GM21576 (cell line): ENCODE results near the gene STON1.
"Not testable (repeated sequence)": the region's sequence is repeated elsewhere in the genome, so short reads cannot be mapped to it uniquely, and the experiment has no call there.

Experiments used
- ATAC-seq: cut with Tn5 transposase; IDR thresholded peaks from one replicate; pipeline ENCODE4 v1.9.1; 2021; ENCODE audit warnings: mild to moderate bottlenecking, moderate library complexity; ENCODE audit not compliant: unreplicated experiment

The STON1 gene

DNA sequence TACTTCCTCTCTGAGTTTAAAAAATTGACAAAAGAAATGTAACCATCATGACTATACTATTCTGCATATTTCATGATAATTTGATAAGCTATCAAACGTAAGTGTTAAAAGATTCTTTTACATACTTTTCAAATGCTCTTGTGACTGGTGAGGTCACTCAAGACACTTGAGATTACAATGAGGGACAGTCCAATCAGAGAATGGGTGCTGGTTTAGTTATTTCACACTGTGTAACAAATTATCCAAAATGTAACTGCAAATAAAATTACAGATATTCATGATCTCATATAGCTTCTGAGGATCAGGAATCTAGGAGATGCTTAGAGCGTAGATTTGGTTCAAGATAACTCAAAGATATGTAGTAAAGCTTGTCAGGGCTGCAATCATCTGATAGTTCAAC, 83.3 kb downstream of the STON1 start:
- no peak for ATAC-seq

DNA sequence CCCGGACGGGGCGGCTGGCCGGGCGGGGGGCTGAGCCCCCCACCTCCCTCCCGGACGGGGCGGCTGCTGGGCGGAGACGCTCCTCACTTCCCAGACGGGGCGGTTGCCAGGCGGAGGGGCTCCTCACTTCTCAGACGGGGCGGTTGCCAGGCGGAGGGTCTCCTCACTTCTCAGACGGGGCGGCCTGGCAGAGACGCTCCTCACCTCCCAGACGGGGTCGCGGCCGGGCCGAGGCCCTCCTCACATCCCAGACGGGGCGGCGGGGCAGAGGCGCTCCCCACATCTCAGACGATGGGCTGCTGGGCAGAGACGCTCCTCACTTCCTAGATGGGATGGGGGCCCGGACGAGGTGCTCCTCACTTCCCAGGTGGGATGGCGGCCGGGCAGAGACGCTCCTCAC, 84.6 kb downstream of the STON1 start:
- not testable (repeated sequence) for ATAC-seq

DNA sequence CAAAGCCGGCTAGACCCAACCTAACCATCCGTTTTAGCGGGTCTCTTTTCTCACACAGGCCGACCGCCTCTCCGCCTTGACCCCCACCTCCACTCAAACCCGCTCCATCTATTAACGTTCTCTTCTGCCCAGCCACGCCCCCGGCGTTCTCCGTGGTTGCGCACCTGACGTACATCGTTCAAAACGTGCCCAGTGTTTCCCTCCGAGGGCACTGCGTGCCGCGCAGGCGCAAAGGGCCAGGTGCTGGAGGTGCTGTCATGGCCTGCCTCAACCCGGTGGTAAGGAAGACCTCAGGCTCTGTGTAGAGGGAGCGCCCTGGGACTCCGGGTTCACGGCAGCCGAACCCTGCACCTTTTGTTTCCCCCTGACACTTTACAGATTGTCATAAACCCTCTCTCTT, 87.7 kb downstream of the STON1 start, which contains the start of gene GTF2A1L:
GTF2A1L (plus strand) TSS at position 239 of the 400 bp plus-strand sequence; CDS start at position 258, 19 bp downstream.
- ATAC-seq = no peak

DNA sequence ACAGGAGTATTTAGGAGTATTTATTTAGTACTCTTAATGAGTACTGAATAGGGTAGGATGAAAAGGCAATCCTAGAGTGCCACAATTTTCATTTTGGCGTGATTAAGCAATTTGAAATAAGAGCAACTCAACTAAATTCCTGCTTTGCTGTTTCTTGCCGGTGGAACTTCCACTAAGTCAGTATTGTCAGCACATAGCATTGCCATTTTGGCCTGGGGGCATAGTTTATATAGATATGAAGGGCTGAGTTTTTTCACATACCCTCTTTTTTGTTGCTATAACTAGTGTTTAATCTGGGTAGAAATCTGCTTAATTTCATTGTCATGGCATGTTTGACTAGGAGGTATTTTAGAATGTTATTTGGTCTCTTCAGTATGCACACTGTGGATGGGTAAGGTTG, 89.6 kb downstream of the STON1 start:
- no peak for ATAC-seq

DNA sequence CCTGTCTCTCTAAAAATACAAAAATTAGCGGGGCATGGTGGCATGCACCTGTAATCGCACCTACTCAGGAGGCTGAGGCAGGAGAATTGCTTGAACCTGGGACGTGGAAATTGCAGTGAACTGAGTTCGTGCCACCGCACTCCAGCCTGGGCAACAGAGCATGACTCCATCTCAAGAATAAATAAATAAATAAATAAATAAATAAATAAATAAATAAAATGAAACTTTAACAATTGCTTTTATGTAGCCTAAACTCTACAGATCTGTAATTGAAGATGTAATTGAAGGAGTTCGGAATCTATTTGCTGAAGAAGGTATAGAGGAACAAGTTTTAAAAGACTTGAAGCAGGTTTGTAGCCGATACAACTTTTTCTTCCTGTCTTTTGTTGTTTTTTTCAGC, 90.7 kb downstream of the STON1 start:
- no peak for ATAC-seq

DNA sequence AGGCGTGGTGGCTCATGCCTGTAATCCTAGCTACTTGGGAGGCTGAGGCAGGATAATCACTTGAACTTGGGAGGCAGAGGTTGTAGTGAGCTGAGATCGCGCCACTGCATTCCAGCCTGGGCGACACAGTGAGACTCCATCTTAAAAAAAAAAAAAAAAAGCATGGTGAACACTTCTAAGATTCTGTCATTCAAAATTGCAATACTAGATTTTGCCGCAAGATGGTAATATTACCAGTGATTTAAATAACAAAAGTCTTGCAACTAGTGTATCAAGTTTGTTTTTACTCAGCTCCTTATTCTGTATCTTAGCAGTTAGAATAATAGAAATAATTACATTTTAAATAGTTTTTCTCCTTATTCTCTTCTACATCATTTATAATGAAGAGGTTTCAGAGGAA, 92.7 kb downstream of the STON1 start:
- ATAC-seq = not testable (repeated sequence)

DNA sequence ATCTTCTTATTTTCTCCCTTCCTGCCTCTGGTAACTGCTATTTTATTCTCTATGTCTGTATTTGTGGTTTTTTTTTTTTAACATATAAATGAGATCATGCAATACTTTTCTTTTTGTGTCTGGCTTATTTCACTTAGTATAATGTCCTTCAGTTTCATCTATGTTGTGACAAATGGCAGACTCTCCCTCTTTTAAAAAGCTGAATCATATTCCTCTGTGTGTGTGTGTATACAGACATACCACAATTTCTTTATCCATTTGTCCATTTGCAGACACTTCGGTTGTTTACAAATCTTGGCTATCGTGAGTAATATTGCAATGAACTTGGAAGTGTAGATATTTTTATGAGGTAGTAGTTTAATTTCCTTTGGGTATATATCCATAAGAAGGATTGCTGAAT, 94.7 kb downstream of the STON1 start:
- ATAC-seq = no peak

DNA sequence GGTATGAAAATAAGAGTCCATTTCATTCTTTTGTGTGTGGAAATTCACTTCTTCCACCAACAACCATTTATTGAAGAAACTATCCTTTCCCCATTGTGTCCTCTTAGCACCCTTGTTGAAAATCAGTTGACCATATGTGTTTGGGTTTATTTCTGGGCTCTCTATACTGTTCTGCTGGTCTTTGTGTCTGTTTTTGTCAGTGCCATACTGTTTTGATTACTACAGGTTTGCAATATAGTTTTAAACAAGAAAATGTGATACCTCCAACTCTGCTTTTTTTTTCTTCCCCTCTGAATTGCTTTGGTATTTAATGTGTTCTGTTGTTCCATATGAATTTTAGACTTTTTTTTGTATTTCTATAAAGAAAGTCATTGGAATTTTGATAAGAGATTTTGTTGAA, 96.1 kb downstream of the STON1 start:
- no peak for ATAC-seq

DNA sequence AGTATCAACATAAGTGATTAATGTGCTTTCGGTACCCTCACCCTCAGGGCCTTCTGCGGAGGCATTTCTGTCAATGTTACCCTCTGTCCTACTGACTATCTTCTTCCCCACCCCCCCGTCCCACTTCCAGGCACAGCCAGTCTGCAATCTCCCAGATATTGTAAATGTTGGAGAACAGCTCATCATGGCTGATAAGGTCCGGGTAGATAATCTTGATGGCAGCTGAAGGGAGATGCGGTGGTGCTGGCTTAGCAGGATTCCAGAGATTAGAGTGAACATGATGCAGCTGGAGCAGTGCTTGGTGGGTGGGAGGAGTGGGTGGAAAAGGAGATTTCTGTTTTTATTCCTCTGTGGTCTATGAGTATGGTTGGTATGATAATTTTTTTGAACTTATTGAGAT, 103.2 kb downstream of the STON1 start:
- ATAC-seq = no peak

DNA sequence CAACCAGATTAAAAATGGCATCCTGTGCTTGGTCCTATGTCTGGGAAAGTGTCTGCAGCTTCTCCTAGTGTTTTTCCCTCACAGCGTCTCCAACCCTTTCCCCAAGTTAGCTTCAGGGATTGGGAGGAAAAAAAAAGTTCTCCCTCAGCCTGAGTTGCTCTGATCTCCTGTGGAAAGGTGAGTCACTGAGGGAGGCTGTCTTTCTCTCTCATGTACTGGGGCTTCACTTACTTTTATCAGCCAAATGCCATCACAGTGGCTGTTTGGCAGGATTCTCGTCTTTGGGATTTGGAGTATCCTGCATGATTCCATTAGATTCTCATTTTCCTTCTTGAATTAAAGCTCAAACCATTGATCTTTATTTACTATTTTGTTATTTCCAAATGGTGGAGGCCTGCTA, 105.8 kb downstream of the STON1 start:
- no peak for ATAC-seq

DNA sequence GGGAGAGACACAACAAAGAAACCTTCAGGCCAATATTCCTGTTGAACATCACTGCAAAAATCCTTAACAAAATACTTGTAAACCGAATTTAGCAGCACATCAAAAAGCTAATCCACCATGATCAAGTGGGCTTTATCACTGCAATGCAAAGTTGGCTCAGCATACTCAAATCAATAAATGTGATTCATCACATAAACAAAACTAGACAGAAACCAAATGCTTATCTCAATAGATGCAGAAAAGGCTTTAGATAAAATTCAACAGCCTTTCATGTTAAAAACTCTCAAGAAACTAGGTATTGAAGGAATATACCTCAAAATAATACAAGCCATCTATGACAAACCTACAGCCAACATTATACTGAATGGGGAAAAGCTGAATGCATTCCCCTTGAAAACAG, 108.3 kb downstream of the STON1 start:
- no peak for ATAC-seq
